ENCODE results near the gene SNF8.

The SNF8 gene, protein sequence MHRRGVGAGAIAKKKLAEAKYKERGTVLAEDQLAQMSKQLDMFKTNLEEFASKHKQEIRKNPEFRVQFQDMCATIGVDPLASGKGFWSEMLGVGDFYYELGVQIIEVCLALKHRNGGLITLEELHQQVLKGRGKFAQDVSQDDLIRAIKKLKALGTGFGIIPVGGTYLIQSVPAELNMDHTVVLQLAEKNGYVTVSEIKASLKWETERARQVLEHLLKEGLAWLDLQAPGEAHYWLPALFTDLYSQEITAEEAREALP

DNA sequence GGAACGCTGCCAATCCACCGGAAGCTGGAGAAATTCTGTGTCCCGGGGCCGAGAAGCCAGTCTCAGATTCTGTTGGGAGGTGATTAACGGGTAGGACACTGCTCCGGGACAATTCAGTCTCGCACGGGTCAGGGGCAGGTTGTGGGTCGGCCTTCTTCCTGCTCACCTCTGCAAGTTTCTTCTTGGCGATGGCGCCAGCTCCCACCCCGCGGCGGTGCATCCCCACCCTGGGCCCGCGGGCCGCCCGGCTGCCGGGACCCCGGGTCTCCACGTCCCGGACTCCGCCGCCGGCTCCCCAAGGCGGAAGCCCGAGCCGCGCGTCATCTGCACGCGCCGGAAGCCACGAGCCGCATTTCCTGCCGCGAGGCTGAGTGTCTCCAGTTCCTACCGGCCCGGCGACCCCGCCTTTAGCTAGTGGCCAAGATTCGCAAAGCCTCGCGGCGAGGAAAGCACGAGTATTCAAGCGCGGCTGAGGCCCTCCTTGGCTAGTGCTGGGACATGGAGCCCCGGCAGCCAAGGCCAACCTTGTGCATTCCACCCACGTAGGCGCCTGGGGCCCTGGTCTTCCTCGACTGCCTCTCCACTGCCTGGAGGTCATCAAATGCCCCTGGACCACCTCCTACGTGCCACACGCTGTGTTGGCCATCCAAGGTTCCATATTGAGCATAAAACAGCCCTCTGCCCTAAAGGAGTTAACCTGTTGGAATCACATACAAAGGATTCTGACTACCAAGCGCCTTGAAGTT is at the start of gene SNF8:
Gene SNF8 (minus strand): TSS at position 328 of the 746 bp plus-strand sequence. CDS start 108 bp downstream, at position 220.
- peaks cover 2% of the 10 kb centered on the region for H3K27me3 Mint-ChIP-seq
- peaks cover 12% of the 10 kb centered on the region for H3K4me1 Mint-ChIP-seq (ENCODE audit: low read depth)
- H3K36me3 Mint-ChIP-seq: no peaks in the 10 kb centered on the region
- peak within 1 kb of the TSS; percentile 99 for H3K4me3 Mint-ChIP-seq
- H3K27ac Mint-ChIP-seq: peak within 1 kb of the TSS; percentile 95
- no peaks in the 10 kb centered on the region for H3K9me3 Mint-ChIP-seq (ENCODE audit: low read depth)

DNA sequence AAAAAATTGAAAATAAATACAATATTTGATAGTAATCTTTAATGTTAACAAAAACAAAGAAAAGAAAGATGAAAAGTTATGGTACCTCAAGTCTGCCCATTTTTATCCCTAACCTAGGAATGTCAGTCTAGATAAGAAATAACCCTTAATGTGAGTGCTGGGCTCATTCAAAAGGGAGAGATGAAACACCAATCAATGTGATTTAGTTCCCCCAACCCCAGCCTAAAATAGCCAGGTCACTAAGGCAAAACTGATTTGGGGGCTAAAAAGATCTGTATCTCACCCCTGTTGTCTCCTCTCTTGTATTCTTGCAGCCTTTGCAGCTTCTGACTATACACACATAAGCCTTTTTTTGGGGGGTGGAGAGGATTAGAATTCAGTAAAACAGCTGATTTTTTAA is 49.3 kb upstream of the SNF8 start:
- H3K4me3 Mint-ChIP-seq: no peak overlapping the region
- H3K9me3 Mint-ChIP-seq (ENCODE audit: low read depth): no peaks in the 10 kb centered on the region
- peaks cover 22% of the 10 kb centered on the region for H3K4me1 Mint-ChIP-seq (ENCODE audit: low read depth)
- no peaks in the 10 kb centered on the region for H3K36me3 Mint-ChIP-seq
- peaks cover 38% of the 10 kb centered on the region for H3K27me3 Mint-ChIP-seq
- H3K27ac Mint-ChIP-seq: no peak overlapping the region

DNA sequence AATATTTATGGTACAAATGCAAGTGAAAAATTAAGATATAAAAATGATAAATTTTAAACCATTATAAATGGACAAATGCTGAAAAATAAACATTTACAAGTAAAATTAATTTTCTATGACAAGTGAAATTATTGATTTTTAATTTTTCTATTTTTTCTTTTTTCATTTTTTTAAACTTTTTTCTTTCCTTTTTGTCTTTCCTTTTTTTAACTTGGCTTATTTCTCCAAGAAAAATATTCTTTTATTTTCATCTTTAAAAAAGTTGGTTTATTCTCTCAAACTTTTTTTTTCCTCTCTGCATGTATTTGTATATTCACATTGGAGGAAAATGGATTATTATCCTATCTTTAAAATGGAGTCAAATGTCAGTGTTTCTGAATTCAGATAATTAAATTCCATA is 48.7 kb upstream of the SNF8 start:
- peaks cover 34% of the 10 kb centered on the region for H3K27me3 Mint-ChIP-seq
- no peak overlapping the region for H3K27ac Mint-ChIP-seq
- no peaks in the 10 kb centered on the region for H3K9me3 Mint-ChIP-seq (ENCODE audit: low read depth)
- no peaks in the 10 kb centered on the region for H3K36me3 Mint-ChIP-seq
- peaks cover 17% of the 10 kb centered on the region for H3K4me1 Mint-ChIP-seq (ENCODE audit: low read depth)
- H3K4me3 Mint-ChIP-seq: no peak overlapping the region

DNA sequence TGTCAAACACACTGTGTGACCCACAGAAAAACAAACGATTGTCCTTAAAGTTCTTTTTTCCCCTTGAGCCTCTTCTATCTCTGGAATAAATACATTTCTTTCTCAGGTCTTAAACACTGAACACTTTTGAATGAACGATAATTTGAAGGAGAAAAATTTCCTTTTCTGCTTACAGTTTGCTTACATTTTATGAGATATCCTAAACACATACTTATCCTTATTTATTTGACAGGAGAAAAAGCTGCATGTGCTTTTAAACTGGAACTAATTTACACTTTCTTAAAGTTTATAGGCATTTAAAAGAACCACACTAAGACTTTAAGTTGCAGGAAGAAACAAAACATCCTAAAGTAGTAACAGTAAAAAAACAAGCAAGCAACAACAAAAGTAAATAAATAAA is 47.8 kb upstream of the SNF8 start:
- H3K27ac Mint-ChIP-seq: no peak overlapping the region
- H3K4me1 Mint-ChIP-seq (ENCODE audit: low read depth): peaks cover 14% of the 10 kb centered on the region
- H3K36me3 Mint-ChIP-seq: no peaks in the 10 kb centered on the region
- no peak overlapping the region for H3K4me3 Mint-ChIP-seq
- no peaks in the 10 kb centered on the region for H3K9me3 Mint-ChIP-seq (ENCODE audit: low read depth)
- H3K27me3 Mint-ChIP-seq: peaks cover 37% of the 10 kb centered on the region

DNA sequence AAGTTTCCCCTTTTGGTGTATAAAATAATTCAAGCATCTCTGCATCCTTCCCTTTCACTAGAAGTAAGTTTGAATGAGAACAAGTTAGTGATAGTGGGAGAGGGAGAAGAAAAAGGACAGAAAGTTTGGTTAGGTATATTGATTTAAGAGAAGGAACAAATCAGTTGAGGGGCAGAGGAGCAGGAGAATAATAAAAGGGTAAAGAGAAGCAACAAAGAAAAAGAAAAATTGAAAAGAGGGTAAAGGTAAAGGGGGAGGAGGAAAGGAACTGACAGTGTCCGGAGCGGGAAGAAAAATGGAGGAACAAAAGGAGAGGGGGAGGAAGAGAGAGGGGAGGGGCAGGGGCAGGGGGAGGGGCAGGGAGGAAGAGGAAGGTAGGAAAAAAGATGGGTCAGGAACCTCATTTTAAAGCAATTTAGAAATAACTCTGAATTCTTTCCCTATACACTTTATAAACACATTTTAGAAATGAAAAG is 46.3 kb upstream of the SNF8 start:
- Mint-ChIP-seq H3K27me3 (peaks cover 35% of the 10 kb centered on the region), H3K9me3 (ENCODE audit: low read depth) (no peaks in the 10 kb centered on the region), H3K4me1 (ENCODE audit: low read depth) (peaks cover 7% of the 10 kb centered on the region), H3K4me3 (no peak overlapping the region), H3K36me3 (no peaks in the 10 kb centered on the region), H3K27ac (no peak overlapping the region)

DNA sequence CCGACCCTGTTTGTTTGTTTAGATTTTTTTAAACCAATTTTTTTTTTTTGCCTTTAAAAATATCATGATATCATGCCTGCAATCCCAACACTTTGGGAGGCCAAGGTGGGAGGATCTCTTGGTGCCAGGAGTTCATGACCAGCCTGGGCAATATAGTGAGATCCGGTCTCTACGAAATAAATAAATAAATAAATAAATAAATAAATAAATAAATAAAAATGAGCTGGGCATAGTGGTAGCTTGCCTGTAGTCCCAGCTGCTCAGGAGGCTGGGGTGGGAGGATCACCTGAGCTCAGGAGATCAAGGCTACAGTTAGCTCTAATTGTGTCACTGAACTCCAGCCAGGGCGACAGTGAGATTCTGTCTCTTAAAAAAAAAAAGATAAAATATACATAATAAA is 44.5 kb upstream of the SNF8 start:
- no peaks in the 10 kb centered on the region for H3K36me3 Mint-ChIP-seq
- H3K4me3 Mint-ChIP-seq: no peak overlapping the region
- no peaks in the 10 kb centered on the region for H3K9me3 Mint-ChIP-seq (ENCODE audit: low read depth)
- H3K4me1 Mint-ChIP-seq (ENCODE audit: low read depth): no peaks in the 10 kb centered on the region
- no peak overlapping the region for H3K27ac Mint-ChIP-seq
- peaks cover 29% of the 10 kb centered on the region for H3K27me3 Mint-ChIP-seq

DNA sequence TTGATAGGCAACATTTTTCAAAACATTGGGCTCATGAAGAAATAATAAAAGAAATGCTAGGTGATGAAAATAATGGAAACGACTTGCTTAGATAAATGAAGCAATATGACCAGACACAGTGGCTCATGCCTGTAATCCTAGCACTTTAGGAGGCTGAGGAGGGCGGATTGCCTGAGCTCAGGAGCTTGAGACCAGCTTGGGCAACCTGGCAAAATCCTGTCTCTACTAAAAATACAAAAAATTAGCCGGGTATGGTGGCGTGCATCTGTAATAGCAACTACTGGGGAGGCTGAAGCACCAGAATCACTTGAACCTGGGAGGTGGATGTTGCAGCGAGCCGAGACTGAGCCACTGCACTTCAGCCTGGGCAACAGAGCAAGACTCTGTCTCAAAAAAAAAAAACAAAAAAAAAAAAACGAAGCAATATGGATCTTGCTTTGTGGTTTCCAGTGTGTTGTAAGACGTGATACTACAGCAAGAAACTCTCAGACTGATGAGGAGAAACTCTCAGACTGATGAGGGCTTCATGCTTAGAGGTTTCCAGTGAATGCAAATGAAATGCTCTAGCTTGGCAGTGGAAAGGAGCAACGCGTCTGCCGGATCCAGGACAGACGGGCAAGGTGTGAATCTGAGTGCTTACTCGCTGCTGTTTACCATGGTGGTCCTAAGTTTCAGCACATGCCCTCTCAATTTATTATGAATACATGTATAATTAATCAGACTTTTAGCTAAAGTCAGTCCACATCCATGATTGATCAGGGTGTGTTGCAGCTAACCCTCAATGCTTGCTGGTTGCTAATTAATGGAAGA is 41.0 kb upstream of the SNF8 start:
- no peaks in the 10 kb centered on the region for H3K36me3 Mint-ChIP-seq
- H3K9me3 Mint-ChIP-seq (ENCODE audit: low read depth): peaks cover 4% of the 10 kb centered on the region
- H3K4me3 Mint-ChIP-seq: no peak overlapping the region
- H3K27me3 Mint-ChIP-seq: peaks cover 12% of the 10 kb centered on the region
- no peak overlapping the region for H3K27ac Mint-ChIP-seq
- no peaks in the 10 kb centered on the region for H3K4me1 Mint-ChIP-seq (ENCODE audit: low read depth)

DNA sequence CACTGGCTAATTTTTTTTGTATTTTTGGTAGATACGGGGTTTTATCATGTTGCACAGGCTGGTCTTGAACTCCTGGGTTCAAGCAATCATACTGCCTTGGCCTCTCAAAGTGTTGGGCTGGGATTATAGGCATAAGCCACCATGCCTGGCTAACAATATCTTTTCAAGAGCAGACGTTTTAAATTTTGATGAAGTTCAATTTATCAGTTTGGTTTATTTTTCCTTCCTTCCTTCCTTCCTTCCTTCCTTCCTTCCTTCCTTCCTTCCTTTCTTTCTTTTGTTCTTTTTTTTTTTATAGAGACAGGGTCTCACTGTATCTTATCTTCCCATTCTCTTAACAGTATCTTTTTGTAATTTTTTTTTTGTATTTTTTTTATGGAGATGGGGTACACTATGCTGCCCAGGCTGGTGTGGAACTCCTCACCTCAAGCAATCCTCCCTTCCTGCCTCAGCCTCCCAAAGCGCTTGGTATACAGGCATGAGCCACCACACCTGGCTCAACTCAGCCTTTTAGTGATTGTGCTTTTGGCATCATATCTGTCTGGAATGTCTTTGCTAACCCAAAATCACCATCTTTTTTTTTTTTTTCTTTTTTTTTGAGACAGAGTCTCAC is 37.4 kb upstream of the SNF8 start:
- no peak overlapping the region for H3K4me3 Mint-ChIP-seq

DNA sequence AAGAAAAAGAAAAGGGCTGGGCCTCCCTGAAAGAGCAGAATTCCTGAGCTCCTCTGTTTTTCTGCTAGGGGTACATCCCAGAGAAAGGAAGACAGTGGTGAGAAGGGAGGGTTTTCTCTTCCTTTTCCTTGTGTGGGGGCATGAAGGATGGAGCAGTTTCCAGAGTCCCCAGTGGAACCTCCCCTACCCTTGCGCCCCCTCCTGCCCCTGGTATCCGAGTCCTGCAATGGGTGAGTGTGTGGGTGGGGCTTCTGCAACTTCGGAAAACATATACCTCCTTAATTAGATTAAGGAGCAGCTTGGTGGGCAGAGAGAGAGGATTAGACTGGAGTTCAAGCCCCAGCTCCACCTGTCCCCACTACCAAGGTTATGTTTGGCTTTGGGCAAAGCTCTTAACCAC is 29.2 kb upstream of the SNF8 start:
- Mint-ChIP-seq H3K27ac (no peak overlapping the region), H3K27me3 (peaks cover 9% of the 10 kb centered on the region), H3K4me3 (no peak overlapping the region), H3K36me3 (no peaks in the 10 kb centered on the region), H3K4me1 (ENCODE audit: low read depth) (no peaks in the 10 kb centered on the region), H3K9me3 (ENCODE audit: low read depth) (no peaks in the 10 kb centered on the region)

More for the DNA sequence above, 37.4 kb upstream of the SNF8 start:
- Mint-ChIP-seq H3K9me3 (ENCODE audit: low read depth) (peaks cover 4% of the 10 kb centered on the region), H3K4me1 (ENCODE audit: low read depth) (no peaks in the 10 kb centered on the region), H3K27ac (no peak overlapping the region), H3K36me3 (no peaks in the 10 kb centered on the region), H3K27me3 (peaks cover 5% of the 10 kb centered on the region)

DNA sequence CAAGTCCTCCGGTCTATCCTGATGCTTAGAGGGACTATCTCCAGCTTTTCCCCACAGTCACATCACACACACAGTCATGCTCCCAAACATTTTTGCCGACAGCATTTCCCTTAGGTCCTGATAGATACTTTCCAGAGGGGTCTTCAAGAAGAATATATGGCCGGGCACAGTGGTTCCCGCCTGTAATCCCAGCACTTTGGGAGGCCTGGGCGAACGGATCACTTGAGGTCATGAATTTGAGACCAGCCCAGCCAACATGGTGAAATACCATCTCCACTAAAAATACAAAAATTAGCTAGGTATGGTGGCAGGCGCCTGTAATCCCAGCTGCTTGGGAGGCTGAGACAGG is 28.1 kb upstream of the SNF8 start:
- Mint-ChIP-seq H3K4me3 (no peak overlapping the region), H3K9me3 (ENCODE audit: low read depth) (no peaks in the 10 kb centered on the region), H3K36me3 (no peaks in the 10 kb centered on the region), H3K27me3 (peaks cover 9% of the 10 kb centered on the region), H3K4me1 (ENCODE audit: low read depth) (no peaks in the 10 kb centered on the region), H3K27ac (no peak overlapping the region)

DNA sequence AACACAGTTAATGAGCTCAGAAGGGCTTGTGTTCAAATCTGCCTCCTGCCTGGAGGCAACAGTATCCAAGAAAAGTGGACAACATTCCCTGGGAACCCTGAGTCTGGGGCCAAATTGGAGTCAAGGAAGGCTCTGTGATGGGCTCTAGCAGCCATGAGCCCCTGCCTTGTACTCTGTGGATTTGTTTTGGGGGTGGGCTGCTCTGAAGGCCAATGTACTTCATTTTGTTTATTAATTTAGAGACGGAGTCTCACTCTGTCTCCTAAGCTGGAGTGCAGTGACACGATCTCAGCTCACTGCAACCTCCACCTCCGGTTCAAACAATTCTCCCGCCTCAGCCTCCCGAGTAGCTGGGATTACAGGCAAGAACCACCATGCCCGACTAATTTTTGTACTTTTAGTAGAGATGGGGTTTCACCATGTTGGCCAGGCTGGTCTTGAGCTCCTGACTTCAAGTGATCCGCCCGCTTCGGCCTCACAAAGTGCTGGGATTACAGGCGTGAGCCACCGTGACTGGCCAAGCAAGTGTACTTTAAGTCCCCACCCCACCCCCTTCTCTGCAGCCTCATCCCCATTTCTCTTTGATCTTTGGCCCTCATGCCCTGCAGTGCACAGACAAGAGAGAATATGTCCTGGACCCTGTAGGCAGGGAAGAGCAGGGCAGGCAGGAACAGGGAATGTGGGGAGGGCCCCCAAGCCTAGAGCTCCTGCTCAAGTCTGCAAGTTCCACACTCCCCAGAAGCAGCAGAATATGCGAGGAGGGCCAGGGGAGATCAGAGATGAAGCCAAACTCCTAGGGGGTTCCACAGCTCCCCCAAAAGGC is 26.4 kb upstream of the SNF8 start:
- Mint-ChIP-seq H3K36me3 (no peaks in the 10 kb centered on the region), H3K9me3 (ENCODE audit: low read depth) (no peaks in the 10 kb centered on the region), H3K27me3 (peaks cover 12% of the 10 kb centered on the region)

DNA sequence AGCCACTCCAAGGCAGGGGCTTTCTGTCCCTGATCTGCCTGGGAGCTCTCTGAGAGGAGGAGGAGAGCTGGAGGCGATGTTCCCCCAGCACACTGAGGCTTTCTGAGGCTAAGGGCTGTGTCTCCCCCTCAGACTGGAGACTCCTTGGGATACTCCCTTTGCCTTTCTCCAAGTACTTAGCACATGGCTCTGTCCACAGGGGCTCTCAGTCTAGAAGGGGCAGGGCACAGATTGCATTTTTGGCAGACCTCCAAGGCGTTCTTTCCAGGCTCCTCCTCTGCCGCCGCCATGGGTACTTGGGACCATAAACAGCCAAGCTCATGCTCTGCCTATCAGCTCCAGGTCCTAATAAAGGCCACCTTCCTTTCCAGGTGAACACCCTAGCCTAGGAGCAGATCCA is 25.6 kb upstream of the SNF8 start:
- no peak overlapping the region for H3K27ac Mint-ChIP-seq
- H3K4me3 Mint-ChIP-seq: no peak overlapping the region
- H3K36me3 Mint-ChIP-seq: no peaks in the 10 kb centered on the region
- no peaks in the 10 kb centered on the region for H3K4me1 Mint-ChIP-seq (ENCODE audit: low read depth)
- peaks cover 15% of the 10 kb centered on the region for H3K27me3 Mint-ChIP-seq
- H3K9me3 Mint-ChIP-seq (ENCODE audit: low read depth): no peaks in the 10 kb centered on the region

More for the DNA sequence above, 26.4 kb upstream of the SNF8 start:
- no peak overlapping the region for H3K27ac Mint-ChIP-seq
- no peak overlapping the region for H3K4me3 Mint-ChIP-seq
- no peaks in the 10 kb centered on the region for H3K4me1 Mint-ChIP-seq (ENCODE audit: low read depth)

DNA sequence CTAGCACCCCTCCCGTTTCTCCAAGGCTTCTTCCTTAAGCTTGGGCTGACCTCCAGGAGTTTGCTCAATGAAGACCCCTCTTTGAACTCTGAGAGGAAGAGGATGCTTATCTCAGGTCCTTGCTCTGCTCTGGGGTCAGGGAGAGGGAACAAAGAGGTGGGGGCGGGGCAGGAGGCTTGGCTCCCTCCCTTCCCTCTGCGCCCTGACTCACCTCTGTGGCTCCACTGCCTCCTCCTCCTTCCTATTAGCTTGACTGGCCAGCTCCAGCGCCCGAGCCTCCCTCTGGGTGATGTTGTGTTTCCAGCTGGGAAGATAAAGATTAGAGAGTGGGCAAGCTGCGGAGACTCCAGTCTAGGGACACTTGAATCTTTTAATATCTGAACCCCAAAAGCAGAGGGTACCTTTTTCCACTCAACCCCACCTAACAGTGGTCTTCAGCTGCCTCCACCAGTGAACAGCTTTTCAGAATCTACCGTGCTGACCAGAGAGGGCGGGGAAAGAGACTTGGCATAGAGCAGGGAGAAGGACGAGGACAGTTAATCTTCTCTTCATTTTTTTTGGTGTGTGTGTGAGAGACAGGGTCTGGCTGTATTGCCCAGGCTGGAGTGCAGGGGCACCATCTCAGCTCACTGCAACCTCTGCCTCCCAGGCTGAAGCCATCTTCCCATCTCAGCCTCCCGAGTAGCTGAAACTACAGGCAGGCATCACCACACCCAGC is 17.0 kb upstream of the SNF8 start:
- Mint-ChIP-seq H3K27ac (no peak overlapping the region), H3K27me3 (peaks cover 24% of the 10 kb centered on the region)

More for the DNA sequence above, 17.0 kb upstream of the SNF8 start:
- Mint-ChIP-seq H3K36me3 (no peaks in the 10 kb centered on the region), H3K9me3 (ENCODE audit: low read depth) (no peaks in the 10 kb centered on the region), H3K4me1 (ENCODE audit: low read depth) (no peaks in the 10 kb centered on the region), H3K4me3 (no peak overlapping the region)

Measured in activated naive CD8-positive, alpha-beta T cell (primary cell).